Activated CD4-positive, CD25-positive, alpha-beta regulatory T cell treated with anti-CD3 and anti-CD28 coated beads, Interleukin-2, amount 50 U/mL, for 16 hours (primary cell): ENCODE measurements around the gene TLX1.

Experiments used
- DNase-seq: peaks from one replicate; pipeline ENCODE4 v3.0.0-alpha.2; 2020; ENCODE audit warnings: low read depth, low spot score

TLX1 gene

DNA sequence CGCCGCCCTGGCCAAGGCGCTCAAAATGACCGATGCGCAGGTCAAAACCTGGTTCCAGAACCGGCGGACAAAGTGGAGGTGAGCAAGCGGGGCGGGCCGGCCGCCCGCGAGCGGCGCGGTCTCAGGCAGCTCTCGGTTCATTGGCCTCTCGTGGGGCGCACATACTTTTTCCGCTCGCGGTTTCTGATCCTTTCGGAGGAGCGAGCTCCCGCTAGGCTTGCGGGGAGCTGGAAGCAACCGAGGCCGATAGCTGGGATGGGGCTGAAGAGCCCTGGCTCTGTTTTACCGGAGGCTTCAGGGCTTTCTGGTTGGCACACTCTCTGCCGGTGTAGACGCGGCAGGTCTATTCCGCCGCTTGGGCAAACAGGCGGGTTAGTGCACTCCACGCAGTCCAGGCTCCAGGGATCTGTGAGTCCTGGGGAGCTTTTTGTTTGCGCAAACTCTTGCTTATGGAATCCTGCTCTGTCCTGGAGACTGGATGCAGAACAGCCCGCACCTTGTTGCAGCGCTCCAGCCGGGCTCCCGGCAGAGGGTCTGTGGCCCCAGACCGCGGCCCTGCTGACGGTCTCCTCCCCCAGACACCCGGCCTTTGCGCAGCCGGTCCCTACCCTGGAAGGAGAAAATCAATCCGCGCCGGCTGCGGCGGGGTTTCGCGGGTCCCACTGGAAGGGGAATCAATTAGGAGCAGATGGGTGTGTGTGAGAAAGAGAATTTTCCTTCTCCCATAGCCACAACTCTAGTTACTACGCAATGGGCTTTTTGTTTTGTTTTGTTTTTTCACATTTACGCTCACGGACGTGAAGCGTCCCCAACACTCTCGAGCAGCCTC, 3.4 kb downstream of the TLX1 start:
- DNase-seq: no peak

DNA sequence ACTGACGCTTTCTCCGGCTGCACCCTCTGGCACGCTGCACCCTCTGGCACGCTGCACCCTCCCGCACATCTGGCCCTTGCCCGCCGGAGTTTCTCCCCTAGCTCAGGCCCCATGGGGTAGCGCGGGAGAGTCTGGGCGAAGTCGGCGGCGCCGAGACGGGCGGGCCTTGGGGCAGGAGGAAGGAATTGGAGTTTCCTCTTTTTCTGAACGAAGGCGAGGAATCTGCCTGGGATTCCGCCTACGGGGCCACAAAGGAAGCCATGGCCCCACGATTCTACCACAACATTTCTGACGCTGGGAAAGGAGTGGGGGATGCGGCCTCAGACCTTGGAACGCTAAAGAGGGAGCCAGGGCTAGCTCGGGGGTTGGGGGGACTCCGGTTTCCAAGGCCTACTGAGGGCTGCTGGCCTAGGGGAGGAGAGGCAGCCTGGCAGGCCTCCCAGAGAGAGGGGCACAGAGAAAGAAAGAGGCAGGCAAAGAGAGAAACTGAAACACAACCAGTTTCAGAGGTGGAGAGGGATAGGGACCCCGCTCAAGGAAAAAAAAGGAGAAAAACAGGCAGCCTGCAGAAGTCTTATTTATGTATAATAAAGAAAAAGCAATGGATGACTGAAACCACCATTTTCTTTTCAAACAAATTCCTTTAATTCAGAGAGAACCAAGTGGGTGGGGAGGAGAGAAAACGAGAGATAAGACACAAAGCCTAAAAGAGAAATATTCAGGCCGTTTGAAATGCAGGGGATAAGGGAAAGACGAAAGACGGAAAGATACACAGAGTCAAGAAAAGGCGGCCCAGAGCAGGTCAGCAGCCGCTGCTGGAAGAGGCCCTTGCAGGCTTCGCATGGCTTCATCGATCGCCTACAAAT, 4.3 kb downstream of the TLX1 start:
- no peak for DNase-seq

DNA sequence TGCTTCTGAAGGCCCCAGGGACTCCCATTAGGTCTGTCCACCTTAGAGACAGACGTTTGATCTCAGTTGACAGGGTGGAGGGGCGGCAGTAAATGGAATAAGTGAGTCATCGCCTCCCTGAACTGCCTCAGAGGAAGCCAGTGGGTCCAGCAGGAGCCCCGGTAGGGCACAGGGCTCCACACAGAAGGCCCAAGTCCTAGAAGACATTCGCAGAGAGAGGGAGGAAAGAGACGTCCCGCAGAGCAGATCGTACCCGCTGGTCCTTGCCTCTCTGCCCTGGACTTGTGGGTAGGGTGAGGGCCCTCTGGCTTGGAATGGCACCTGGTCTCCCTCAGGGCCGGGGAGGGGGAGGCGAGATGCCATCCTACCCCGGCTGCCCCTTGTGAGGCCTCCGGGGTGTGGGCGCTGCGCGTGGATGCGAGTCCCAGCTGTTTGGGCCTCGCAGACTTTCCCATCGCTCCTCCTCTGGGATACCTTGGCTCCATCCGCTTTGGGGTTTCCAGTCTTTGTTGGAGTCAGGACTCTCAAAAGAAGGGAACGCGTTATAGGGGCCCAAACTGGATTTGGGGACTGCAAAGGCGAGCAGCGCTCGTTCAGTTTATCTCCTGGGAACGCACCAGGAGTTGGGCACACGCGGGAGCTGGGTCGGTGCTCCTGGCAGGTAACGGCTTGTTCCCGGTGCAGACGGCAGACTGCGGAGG, 5.1 kb downstream of the TLX1 start:
- DNase-seq: no peak

DNA sequence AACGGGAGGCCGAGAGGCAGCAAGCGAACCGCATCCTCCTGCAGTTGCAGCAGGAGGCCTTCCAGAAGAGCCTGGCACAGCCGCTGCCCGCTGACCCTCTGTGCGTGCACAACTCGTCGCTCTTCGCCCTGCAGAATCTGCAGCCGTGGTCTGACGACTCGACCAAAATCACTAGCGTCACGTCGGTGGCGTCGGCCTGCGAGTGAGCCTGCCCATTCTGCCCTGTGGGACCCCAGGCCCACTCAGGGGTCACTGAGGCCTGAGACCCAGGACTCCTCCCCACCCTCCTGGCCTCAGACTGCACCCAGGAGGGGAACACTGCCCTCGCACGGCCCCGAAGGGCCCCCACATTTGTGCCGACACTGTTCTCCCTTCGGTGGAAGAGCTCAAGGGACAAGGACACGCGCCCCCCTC, 5.6 kb downstream of the TLX1 start:
- no peak for DNase-seq

DNA sequence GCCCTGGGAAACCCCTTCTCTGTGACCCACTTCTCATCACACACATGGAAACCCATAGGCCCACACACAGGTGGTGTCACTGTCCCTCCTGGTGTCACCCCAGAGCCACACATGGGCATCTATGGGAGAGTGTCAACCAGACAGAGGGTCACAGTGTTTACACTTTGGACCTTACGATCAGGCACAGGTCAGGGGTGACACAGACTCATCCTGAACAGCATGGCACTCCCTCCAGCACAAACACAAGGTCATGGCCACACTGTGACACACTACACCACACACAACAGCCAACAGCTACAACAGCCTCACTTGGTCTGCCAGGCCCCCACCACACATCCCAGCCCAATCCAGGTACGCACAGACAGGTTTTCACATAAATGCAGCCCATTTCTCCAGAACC, 6.2 kb downstream of the TLX1 start:
- DNase-seq: no peak

DNA sequence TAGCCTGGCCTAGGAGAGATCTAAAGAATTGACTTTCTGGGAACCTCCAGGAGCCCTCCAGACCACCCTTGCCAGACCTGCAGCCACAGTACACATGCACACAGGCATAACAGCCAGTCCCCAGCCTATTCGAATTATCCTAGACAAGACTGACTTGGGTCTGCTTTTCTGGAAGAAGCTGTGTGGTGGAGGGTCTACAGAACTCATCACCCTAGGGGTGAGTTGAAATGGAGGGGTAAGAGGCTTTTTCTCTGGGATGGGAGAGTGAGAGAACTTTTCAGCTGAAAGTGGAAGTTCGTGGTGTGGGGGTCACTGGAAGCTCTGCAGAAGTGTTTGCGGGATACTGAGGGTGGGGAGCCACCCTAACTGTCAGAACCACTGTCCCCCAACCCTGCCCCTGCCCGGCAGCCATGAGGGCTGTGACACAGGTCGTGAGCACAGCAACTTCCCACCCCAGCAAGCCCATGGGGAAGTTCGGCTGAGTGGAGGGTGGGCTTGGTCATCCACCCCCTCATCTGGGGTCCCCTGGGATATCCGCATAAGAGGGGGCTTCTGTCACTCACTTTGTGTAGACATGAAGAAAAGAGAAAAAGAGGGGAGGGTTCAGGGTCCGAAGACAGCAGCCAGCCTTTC, 7.8 kb downstream of the TLX1 start:
- DNase-seq: no peak

DNA sequence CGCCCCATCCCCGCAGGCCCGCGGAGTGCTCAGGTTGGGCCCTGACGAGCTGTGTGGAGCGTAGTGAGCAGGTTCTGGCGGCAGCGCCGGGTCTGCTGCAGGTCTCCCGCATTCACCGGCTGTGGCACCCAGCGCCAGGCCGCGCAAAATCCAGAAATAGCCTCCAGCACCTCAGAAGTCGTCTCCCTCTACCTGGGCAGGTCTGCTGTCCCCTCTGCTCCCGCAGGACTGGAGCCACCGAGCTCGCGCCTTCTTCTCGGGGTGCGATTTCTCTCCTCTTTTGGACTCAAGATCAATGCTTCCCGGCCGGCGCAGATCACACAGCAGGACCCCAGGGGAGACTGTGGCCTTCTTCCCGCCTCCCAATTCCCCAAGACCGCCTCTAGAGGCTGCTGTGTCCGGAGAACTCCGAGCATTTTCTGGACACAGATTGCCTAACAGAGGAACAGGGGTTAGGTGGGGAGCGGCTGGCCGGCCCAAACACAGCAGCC, 8.4 kb downstream of the TLX1 start:
- no peak for DNase-seq

DNA sequence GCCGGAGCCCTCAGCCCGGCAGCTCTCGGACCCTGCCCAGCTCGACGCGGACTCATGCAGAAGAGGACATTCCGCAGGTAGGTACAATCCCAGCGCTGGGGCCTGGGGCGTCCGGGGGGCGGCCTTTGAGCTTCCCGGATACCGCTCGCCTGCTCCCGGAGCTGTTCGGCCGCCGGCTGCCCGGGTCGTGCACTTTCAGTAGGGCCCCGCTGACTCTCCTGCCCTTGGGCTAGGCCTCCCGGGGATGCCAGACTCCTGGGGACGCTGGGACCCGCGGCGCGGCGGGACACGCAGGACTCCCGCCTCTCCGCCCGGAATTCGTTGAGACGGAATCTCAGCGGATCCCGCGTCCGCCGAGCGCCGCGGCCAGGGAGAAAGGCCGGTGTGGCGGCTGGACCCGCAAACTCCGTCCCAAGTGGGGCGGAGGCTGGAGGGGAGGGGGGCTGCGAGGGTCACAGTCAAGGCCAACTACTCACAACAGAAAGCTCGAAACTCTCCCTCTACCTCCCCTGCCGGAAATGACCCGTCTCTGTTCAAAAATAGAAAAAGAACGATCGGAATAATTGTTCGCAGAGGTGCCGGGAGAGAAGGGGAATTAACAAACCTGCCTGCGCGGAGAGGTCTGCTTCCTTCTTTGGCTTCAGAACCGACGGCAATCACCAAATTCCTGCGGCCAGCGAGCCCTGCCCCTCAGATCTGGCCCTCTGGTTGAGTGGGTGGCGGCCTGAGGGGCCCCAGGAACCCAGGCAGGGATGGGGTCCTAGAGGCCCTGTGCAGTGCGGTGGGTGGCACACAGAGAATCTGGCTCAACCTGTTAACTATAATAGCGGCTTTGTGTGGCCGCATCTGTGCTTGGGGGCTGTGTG, 9.2 kb downstream of the TLX1 start:
- no peak for DNase-seq

DNA sequence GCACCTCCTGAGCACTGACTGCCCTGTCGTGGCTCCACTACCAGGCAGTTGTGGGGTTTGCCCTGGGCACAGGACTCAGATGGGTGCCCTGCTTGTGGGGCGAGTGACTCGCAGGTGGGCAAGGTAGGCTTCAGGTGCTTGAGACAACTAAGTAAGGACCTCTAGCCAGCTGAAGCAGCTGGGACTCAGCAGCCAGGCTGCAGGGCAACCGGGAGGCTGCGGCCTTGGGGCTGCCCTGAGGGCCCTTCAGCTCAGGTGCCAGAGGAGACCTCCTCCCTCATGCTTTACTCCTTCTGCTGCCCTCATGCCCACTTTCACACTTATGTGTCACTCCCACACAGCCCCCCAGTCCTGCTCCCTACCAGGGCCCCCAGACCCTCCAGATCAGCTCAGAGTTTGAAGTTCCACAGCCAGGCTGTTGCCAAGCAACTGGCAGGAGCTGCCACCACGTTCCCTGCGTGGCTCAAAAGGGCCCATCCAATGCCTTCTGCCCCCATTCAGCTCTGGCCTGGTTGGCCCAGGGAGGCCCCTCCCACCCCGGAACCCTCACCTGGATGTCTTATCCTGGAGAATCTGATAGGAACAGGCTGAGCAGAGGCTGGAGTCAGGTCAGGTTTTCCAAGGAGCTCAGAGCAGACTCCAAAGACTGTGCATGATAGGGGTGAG, 10.0 kb downstream of the TLX1 start:
- DNase-seq: no peak

DNA sequence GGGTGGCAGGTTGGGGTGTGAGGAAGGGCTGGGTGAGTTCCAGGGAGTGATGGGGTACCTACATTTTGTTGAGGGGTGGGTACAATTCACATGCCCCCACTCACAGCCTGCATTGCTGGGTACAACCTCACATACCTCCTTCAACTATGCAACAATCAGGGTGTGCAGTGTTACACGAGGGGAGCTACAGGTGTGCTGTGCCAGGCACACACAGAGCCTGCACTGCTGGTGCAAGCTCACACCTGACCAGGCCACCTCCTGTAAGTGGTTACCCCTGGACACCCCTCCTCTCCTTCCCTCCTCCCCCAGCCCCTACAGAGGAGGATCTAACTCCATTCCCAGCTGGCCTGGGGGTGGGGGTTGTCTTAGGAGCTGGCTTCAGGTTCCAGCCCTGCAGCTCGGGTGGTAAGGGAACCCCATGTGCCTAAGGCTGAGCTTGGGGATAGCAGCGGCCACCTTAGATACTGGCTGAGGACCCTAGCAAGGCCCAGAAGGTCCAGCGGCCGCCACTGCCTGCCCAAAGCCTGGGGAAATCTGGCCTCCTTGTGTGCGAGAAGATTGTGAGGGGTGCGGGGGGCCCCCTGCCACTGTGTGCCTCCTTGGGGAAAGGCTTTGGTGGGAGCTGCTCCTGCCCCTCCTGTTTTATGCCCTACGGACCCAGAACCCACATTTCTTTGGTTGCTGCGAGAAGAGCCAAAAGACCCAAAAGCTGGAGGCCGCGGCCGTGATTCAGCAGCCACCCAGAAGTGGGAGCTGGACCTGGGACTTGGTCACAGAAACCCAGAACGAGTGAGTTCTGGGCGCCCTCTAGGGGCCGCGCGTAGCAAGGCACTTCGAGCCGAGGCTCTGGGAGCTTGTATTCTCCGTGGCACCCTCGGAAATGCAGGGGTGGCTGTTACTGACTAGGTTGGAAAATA, 10.8 kb downstream of the TLX1 start:
- DNase-seq: peak; percentile 62

DNA sequence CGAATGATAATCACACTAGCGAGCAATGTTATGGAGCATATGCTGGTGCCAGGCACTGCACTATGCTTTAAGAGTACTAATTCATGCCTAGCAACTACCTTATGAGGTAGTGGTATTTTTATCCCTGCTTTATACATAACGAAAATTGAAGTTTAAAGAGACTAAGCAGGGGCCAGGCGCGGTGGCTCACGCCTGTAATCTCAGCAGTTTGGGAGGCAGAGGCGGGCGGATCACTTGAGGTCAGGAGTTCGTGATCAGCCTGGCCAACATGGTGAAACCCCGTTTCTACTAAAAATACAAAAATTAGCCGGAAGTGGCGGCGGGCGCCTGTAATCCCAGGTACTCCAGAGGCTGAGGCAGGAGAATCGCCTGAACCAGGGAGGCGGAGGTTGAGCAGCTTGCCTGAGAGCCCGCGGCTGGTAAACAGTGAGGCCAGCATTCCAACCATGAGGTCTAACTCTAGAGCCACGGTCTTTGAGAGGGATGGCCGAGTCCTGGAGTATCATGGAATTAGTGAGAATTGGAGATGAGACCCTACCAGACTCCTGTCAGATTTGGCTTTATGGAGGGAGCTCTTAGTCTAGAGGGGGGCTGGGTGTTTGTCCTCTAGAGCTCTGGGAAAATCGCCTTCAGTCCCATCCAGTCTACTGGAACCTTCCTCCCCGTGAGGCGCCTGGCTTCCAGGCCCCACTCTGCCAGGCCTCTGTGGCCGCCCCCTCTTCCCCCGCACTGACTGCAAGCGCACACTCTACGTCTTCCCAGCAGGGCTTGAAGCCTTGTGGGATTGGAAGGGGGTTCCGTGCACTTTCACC, 11.6 kb downstream of the TLX1 start:
- no peak for DNase-seq

DNA sequence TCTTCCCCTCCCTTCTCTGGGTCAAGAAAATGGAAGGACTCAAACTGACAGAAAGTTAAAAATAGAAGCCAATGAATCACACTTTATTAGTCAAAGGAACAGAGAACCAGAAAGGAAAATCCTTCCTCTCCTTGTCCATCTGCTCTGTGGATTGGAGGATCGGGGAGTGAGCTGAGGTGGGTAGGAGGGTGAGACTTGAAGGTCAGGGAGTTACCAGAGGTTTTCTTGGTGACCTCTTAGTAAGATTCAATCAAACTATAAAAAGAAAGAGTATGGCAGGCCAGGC, 12.2 kb downstream of the TLX1 start:
- DNase-seq: no peak

DNA sequence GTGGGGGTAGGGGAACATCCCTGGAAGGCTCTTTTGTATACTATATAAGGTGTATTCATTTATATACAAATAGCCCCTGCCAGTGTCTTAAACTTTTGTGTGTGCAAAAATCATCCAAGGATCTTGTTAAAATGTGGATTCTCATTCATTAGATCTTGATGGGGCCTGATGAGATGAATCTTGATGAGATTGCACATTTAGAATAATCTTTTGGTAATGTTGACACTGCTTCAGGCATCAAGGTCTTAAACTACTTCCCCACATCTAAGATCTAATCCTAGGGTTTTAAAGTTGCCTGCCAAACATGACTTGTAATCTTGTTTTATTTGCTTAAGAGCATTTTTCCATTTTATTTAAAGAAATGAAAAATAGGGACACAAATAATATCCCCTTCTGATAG, 13.0 kb downstream of the TLX1 start:
- no peak for DNase-seq

DNA sequence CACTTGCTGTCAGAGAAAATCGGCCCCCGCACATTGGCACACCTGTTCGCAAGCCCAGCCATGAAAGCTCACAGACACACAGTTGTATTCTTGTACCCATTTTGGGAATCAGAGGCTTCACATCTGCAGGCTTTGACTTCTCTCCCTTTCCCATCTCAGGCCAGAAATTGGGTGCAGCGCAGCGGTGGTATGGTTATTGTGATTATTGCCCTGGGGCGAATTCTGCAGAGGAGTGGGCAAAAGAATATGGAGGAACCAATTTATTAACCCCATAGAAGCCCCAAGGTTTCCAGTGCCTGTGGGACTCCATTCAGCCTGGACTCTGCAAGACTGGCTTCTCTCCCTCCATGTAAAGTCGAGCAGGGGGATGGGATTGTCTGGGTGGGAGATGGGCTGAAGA, 14.0 kb downstream of the TLX1 start:
- no peak for DNase-seq

DNA sequence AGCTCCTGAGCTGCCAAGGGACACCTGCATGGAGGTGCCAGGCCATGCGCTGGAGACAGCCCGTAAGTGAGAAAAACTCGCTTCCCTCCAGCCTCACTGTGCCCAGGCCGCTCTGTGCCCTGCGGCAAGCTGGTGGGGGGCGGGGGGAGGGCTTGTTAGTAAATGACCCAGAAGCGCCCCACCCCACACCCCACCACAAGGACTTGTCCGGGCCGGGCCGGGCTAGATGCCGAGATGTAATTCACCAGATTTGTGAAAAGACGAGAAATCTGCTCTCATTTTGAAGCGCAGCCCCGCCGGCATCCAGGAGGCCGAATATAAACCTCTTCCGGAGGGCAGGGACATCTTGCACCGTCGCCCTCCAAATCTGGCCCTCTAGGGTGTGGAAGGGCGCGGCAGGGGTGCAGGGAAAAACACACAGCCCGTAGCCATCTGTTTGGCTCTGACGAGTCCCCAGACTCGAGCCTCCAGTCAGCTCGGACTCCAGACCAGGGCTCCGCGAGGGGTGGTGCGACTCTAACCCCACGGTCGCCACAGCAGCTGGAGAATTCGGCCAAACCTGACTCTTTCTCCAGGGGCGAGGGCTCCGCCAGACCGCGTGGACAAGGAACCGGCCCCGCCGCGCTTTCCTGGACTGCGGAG, 14.8 kb downstream of the TLX1 start:
- DNase-seq: no peak

DNA sequence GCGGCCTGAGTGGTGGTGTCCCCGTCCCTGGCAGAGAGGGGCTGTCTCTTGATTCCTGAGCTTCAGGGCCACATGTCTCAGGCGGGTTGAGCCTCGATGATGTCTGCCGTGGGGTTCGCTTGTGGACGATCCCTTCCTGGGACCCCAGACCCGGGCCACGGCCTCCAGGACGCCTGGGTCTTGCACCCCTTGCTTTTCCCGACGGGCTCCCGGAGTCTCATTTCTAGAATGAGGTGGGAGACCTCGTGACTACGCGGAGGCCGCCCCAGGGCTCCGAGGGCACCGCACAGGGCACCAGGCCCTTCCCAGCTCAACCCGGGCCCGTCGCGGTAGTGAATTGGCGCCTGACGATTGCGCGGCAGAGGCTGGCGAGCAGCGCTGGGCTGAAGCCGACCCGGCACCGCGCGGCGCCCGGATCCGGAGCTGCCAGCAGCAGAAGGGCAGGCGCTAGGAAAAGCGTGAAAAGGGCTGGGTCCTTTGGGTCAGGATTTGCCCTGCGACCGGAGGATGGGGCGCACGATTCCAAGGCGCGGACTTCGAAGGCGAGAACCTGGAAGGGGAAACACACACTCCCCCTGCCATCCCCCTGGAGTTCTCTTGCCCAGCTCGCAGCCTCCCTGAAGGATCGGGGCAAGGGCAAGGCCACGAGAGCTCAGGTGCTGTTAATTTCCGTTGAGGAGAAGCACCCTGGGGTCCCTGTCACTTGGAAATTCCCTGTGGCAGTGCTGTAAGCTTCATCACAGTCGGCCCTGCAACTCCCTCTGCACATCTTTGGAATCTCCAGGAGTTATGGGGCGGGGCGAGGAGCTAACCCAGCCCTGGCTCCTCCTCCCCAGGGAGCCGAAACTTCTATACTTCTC, 15.5 kb downstream of the TLX1 start:
- DNase-seq: no peak

DNA sequence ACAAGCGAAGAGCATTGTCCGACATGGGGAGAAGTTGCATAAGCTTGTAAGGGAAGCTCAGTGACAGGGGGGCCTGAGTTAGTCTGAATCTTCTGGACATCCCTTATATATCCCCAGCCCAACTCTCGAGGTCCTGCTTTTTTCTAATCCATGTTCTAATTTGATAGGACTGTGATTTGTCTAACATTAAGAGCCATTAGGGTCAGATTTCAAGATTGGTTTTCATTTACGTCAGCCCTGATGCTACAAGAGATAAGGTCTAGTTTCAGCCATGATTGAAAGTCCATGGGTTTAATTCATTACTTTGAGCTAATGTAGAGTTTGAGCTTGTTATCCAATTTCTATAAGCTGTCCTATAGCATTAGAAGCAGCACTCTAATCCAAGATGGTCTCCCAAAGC, 20.3 kb downstream of the TLX1 start:
- no peak for DNase-seq
